Left renal cortex interstitium (tissue), 4 donors: ENCODE measurements around the gene TYK2. TPM values are rescaled to one million over a fixed set of nuclear protein-coding genes. Genes with fewer than 3 reads are reported as not detected.

Source experiments
- DNase-seq, 4 donors: peaks; one replicate each; pipeline ENCODE4 v3.0.0-alpha.2; 2013; ENCODE audit warnings: low read depth in 4 of 4, low spot score in 2 of 4, missing footprints in 1 of 4
- polyA plus RNA-seq, 4 donors: library from polyadenylated mRNA; unstranded; fragments of 120-200 nt; gene quantifications; one replicate each; pipeline ENCODE4 v1.2.1, GENCODE V29; 2013; ENCODE audit not compliant: insufficient read length in 4 of 4

The TYK2 gene
- polyA plus RNA-seq, 4 donors = 95.0 to 174 (median 131) TPM

GRCh38 chr19:10317045-10317856 lies 63.1 kb downstream of the TYK2 start:
- DNase-seq = no peak

- DNase-seq = no peak
These were observed 63.9 kb downstream of the TYK2 start for GRCh38 chr19:10316229-10317044.

- peak in 1 of 4 donors; percentile 70 for DNase-seq
These were observed 64.8 kb downstream of the TYK2 start, which contains the start of gene FDX2 for GRCh38 chr19:10315335-10316214. FDX2 (minus strand) TSS chr19:10316015; CDS start chr19:10315996, 19 bp downstream.

GRCh38 chr19:10309423-10309822 lies 70.9 kb downstream of the TYK2 start, which contains the start of gene ZGLP1:
ZGLP1 (minus strand) TSS chr19:10309815.
- no peak for DNase-seq

GRCh38 chr19:10306327-10306726 lies 74.0 kb downstream of the TYK2 start:
- no peak for DNase-seq

GRCh38 chr19:10305139-10305806 lies 75.1 kb downstream of the TYK2 start:
- no peak for DNase-seq

Other genes starting within 250 kb of the TYK2 start
- gene DNMT1, start 185.6 kb downstream of the TYK2 start, polyA plus RNA-seq = 100 to 1,000 TPM in 2 of 4 donors, 10 to 100 TPM in 2; 80.7 to 129 (median 108) TPM
- 10 to 100 TPM; 11.0 to 14.4 (median 13.1) TPM for gene S1PR2, start 149.2 kb downstream of the TYK2 start, polyA plus RNA-seq
- 10 to 100 TPM; 31.5 to 59.7 (median 48.7) TPM for gene MRPL4, start 128.4 kb downstream of the TYK2 start, polyA plus RNA-seq
- gene ICAM1, start 109.5 kb downstream of the TYK2 start, polyA plus RNA-seq = 1 to 10 TPM; 5.5 to 7.3 (median 6.4) TPM
- gene ICAM4, start 93.6 kb downstream of the TYK2 start, polyA plus RNA-seq = under 1 TPM; 0.28 to 0.81 (median 0.58) TPM
- under 1 TPM; 0.11 to 0.32 (median 0.23) TPM for gene ICAM5, start 90.6 kb downstream of the TYK2 start, polyA plus RNA-seq
- 10 to 100 TPM in 1 of 4 donors, 1 to 10 TPM in 3; 2.8 to 11.8 (median 6.9) TPM for gene ZGLP1, start 70.8 kb downstream of the TYK2 start, polyA plus RNA-seq
- gene FDX2, start 64.6 kb downstream of the TYK2 start, polyA plus RNA-seq = 10 to 100 TPM; 16.2 to 28.3 (median 21.7) TPM
- 10 to 100 TPM; 22.2 to 45.2 (median 35.8) TPM for gene RAVER1, start 47.0 kb downstream of the TYK2 start, polyA plus RNA-seq
- gene ICAM3, start 40.9 kb downstream of the TYK2 start, polyA plus RNA-seq = 10 to 100 TPM in 2 of 4 donors, 1 to 10 TPM in 2; 8.4 to 11.5 (median 10.4) TPM
- 100 to 1,000 TPM; 137 to 181 (median 171) TPM for gene CDC37, start 23.0 kb upstream of the TYK2 start, polyA plus RNA-seq
- gene PDE4A, start 40.0 kb upstream of the TYK2 start, polyA plus RNA-seq = 1 to 10 TPM; 2.0 to 3.8 (median 2.6) TPM
- gene KEAP1, start 122.8 kb upstream of the TYK2 start, polyA plus RNA-seq = 10 to 100 TPM; 73.7 to 86.7 (median 77.7) TPM
- gene S1PR5, start 136.9 kb upstream of the TYK2 start, polyA plus RNA-seq = 1 to 10 TPM; 1.6 to 1.8 (median 1.8) TPM
- 10 to 100 TPM; 26.7 to 37.1 (median 33.0) TPM for gene ATG4D, start 163.3 kb upstream of the TYK2 start, polyA plus RNA-seq
- gene KRI1, start 185.4 kb upstream of the TYK2 start, polyA plus RNA-seq = 10 to 100 TPM; 33.4 to 47.2 (median 37.2) TPM
- gene CDKN2D, start 188.4 kb upstream of the TYK2 start, polyA plus RNA-seq = 10 to 100 TPM in 3 of 4 donors, 1 to 10 TPM in 1; 9.3 to 12.5 (median 10.8) TPM
- gene AP1M2, start 206.7 kb upstream of the TYK2 start, polyA plus RNA-seq = 10 to 100 TPM; 48.1 to 53.9 (median 53.4) TPM
- gene SLC44A2, start 245.0 kb upstream of the TYK2 start, polyA plus RNA-seq = 100 to 1,000 TPM; 181 to 206 (median 189) TPM